ENCODE data around the gene DPM2.

DPM2 gene

GRCh38 chr9:127937388-127938297 lies at the start of gene DPM2:
Gene DPM2 (minus strand): TSS chr9:127937854. CDS start chr9:127937820, 34 bp downstream.
- H3K36me3 Mint-ChIP-seq (ENCODE audit: low read depth) = peaks cover 83% of the 10 kb centered on the region

GRCh38 chr9:127987103-127987614 lies 49.5 kb upstream of the DPM2 start:
- no peak for DNase-seq
- Mint-ChIP-seq H3K27me3 (no peaks in the 10 kb centered on the region), H3K9me3 (no peaks in the 10 kb centered on the region), H3K27ac (no peak overlapping the region), H3K4me3 (no peak overlapping the region), H3K36me3 (ENCODE audit: low read depth) (no peaks in the 10 kb centered on the region), H3K4me1 (ENCODE audit: low read depth) (peaks cover 46% of the 10 kb centered on the region)

More at GRCh38 chr9:127937388-127938297, at the start of gene DPM2:
- peak; percentile 87 for DNase-seq
- peak within 1 kb of the TSS; percentile 93 for H3K4me3 Mint-ChIP-seq
- no peaks in the 10 kb centered on the region for H3K27me3 Mint-ChIP-seq
- H3K27ac Mint-ChIP-seq = peak within 1 kb of the TSS; percentile 94
- H3K4me1 Mint-ChIP-seq (ENCODE audit: low read depth) = peaks cover 46% of the 10 kb centered on the region
- no peaks in the 10 kb centered on the region for H3K9me3 Mint-ChIP-seq

DNA sequence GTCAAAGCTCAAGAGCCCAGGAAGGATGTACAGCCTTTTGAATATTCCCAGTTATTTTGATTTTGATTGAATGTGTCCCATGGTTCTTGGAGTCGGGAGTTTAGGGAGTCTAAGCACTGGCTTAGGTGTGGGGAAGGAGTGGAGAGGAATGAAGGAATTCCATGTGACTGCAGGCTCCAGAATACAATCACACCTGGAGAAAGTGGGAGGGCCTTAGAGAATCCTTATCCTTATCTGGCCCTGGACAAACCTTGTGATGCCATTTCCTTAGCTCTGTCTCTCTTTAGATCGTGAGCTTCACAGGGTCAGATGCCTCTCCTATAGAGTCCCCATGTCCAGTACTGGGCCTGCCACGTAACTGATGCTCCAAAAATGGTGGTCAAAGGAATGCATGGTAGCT lies 47.4 kb upstream of the DPM2 start:
- Mint-ChIP-seq H3K4me1 (ENCODE audit: low read depth) (peaks cover 42% of the 10 kb centered on the region), H3K36me3 (ENCODE audit: low read depth) (peaks cover 4% of the 10 kb centered on the region), H3K9me3 (no peaks in the 10 kb centered on the region), H3K27me3 (no peaks in the 10 kb centered on the region), H3K27ac (peak overlapping the region; percentile 49), H3K4me3 (no peak overlapping the region)
- no peak for DNase-seq

DNA sequence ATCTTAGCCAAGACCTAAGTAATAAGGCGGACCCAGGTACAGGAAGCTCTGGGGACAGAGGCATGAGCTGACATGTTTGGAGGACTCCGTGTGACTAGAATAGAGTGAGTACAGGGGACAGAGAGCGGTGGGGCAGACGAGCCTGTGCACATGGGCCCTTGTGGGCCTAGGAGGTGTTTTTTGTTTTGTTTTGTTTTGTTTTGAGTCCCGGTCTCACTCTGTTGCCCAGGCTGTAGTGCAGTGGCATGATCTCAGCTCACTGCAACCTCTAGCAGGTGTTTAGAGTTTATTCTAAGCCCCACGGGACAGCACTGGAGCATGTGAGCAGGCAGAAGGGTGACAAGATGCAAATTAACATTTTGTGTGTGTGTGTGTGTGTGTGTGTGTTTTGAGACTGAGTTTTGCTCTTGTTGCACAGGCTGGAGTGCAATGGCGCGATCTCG lies 46.2 kb upstream of the DPM2 start:
- DNase-seq = no peak
- Mint-ChIP-seq H3K27me3 (no peaks in the 10 kb centered on the region), H3K27ac (peak overlapping the region; percentile 81), H3K4me1 (ENCODE audit: low read depth) (peaks cover 42% of the 10 kb centered on the region), H3K9me3 (no peaks in the 10 kb centered on the region), H3K36me3 (ENCODE audit: low read depth) (peaks cover 15% of the 10 kb centered on the region), H3K4me3 (no peak overlapping the region)

DNA sequence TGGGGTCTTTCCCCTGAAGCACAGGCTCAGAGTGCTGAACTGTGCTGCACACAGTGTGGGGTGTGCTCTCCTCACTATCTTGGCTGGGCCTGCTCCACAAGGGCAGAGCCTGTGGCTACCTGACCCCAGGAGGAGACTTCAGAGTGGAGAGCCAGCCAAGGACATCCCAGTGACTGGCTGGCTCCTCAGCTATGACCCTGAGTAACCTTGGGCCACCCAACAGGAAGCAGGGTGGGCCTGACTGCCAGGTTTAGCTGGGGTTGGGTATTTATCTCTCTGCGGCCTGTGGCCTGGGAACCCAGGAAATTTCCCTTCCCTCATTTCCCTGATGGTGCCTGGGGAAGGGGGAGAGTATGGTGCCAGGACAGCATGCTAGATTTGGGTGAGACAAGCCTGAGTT lies 45.3 kb upstream of the DPM2 start:
- Mint-ChIP-seq H3K27ac (peak overlapping the region; percentile 81), H3K4me1 (ENCODE audit: low read depth) (peaks cover 45% of the 10 kb centered on the region), H3K36me3 (ENCODE audit: low read depth) (peaks cover 20% of the 10 kb centered on the region), H3K27me3 (no peaks in the 10 kb centered on the region), H3K4me3 (peak overlapping the region; percentile 20), H3K9me3 (no peaks in the 10 kb centered on the region)
- no peak for DNase-seq

- H3K27me3 Mint-ChIP-seq = no peaks in the 10 kb centered on the region
- H3K9me3 Mint-ChIP-seq = no peaks in the 10 kb centered on the region
- peaks cover 28% of the 10 kb centered on the region for H3K36me3 Mint-ChIP-seq (ENCODE audit: low read depth)
- H3K4me1 Mint-ChIP-seq (ENCODE audit: low read depth) = peaks cover 57% of the 10 kb centered on the region
- no peak for DNase-seq
- peak overlapping the region; percentile 98 for H3K27ac Mint-ChIP-seq
- H3K4me3 Mint-ChIP-seq = peak overlapping the region; percentile 89
These were observed 44.0 kb upstream of the DPM2 start for GRCh38 chr9:127981559-127982121.

- H3K4me1 Mint-ChIP-seq (ENCODE audit: low read depth) = peaks cover 62% of the 10 kb centered on the region
- no peaks in the 10 kb centered on the region for H3K9me3 Mint-ChIP-seq
- peak within 1 kb of the TSS; percentile 93 for H3K4me3 Mint-ChIP-seq
- H3K27me3 Mint-ChIP-seq = no peaks in the 10 kb centered on the region
- peak within 1 kb of the TSS; percentile 98 for H3K27ac Mint-ChIP-seq
- DNase-seq = peak; percentile 99
- H3K36me3 Mint-ChIP-seq (ENCODE audit: low read depth) = peaks cover 35% of the 10 kb centered on the region
These were observed 43.3 kb upstream of the DPM2 start, which contains the start of gene EEIG1 for GRCh38 chr9:127980706-127981558. Gene EEIG1 (minus strand): TSS chr9:127980989. CDS start chr9:127980137, 852 bp downstream.

- peak; percentile 76 for DNase-seq
- Mint-ChIP-seq H3K4me1 (ENCODE audit: low read depth) (peaks cover 69% of the 10 kb centered on the region), H3K27me3 (no peaks in the 10 kb centered on the region), H3K27ac (peak overlapping the region; percentile 92), H3K4me3 (peak overlapping the region; percentile 93), H3K36me3 (ENCODE audit: low read depth) (peaks cover 42% of the 10 kb centered on the region), H3K9me3 (no peaks in the 10 kb centered on the region)
These were observed 42.5 kb upstream of the DPM2 start for GRCh38 chr9:127980060-127980705.

GRCh38 chr9:127979333-127980059 lies 41.8 kb upstream of the DPM2 start:
- Mint-ChIP-seq H3K9me3 (no peaks in the 10 kb centered on the region), H3K4me3 (peak overlapping the region; percentile 93), H3K4me1 (ENCODE audit: low read depth) (peaks cover 69% of the 10 kb centered on the region), H3K27ac (peak overlapping the region; percentile 92), H3K27me3 (no peaks in the 10 kb centered on the region), H3K36me3 (ENCODE audit: low read depth) (peaks cover 46% of the 10 kb centered on the region)
- DNase-seq = peak; percentile 68

DNA sequence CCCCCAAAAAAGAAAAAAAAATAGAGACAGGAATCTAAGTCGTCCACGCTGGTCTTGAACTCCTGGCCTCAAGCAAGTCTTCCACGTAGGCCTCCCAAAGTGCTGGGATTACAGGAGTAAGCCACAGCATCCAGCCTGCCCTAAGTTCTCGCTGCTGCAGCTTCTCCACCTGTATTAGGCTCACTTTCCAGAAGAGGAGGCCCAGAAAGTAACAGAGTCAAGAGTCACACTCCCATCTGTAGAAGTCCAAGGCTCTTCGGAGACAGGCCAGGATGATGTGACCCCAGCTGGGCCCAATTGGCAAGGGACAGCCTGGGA lies 41.3 kb upstream of the DPM2 start:
- Mint-ChIP-seq H3K4me1 (ENCODE audit: low read depth) (peaks cover 74% of the 10 kb centered on the region), H3K36me3 (ENCODE audit: low read depth) (peaks cover 46% of the 10 kb centered on the region), H3K4me3 (peak overlapping the region; percentile 93), H3K9me3 (no peaks in the 10 kb centered on the region), H3K27ac (peak overlapping the region; percentile 92), H3K27me3 (no peaks in the 10 kb centered on the region)
- DNase-seq = no peak

DNA sequence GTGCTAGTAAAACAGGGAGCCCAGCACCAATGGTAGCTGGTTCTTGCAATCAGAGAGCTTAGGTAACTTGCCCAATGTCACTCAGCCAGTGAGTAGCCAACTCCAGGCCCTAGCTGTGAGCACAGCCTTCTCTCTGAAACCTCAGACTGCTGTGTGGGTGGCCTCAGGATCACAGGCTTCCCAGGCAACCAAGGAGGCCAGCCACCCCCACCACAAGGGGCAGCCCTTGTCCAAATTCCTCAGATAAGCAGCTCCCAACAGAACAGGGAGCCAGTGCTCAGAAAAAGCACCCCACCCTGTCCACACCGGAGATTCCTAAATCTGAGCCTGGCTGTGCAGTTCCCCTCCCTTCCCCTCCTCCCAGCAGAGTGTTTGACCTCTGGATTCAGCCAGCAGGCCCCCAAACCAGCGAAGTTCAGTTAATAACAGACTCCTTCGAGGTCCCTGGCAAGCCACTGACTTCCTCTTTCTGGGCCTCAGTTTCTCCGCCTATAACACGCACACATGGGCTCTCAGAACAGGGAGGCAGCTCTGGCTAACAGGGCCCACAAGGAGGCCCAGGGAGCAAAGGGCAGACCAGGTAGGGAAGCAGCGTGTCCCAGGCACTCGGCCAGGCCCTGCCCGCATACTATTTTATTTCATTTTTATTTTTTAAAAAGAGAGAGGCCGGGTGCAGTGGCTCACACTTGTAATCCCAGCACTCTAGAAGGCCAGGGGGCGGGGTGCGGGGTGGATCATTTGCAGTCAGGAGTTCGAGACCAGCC lies 40.4 kb upstream of the DPM2 start:
- no peaks in the 10 kb centered on the region for H3K27me3 Mint-ChIP-seq
- H3K4me3 Mint-ChIP-seq = peak overlapping the region; percentile 93
- H3K27ac Mint-ChIP-seq = peak overlapping the region; percentile 95
- peaks cover 74% of the 10 kb centered on the region for H3K4me1 Mint-ChIP-seq (ENCODE audit: low read depth)
- DNase-seq = peak; percentile 55
- no peaks in the 10 kb centered on the region for H3K9me3 Mint-ChIP-seq
- H3K36me3 Mint-ChIP-seq (ENCODE audit: low read depth) = peaks cover 46% of the 10 kb centered on the region

GRCh38 chr9:127977009-127977883 lies 39.6 kb upstream of the DPM2 start:
- no peaks in the 10 kb centered on the region for H3K27me3 Mint-ChIP-seq
- peak overlapping the region; percentile 95 for H3K27ac Mint-ChIP-seq
- peak; percentile 62 for DNase-seq
- H3K4me1 Mint-ChIP-seq (ENCODE audit: low read depth) = peaks cover 74% of the 10 kb centered on the region
- H3K4me3 Mint-ChIP-seq = peak overlapping the region; percentile 93
- peaks cover 48% of the 10 kb centered on the region for H3K36me3 Mint-ChIP-seq (ENCODE audit: low read depth)
- no peaks in the 10 kb centered on the region for H3K9me3 Mint-ChIP-seq

Data from activated T-cell treated with anti-CD3 and anti-CD28 coated beads, Interleukin-2, amount 50 U/mL, for 24 hours (primary cell).